Mononuclear cell (primary cell): ENCODE data around the gene MTCL1. TPM values are rescaled to one million over a fixed set of nuclear protein-coding genes. Genes with fewer than 3 reads are reported as not detected.

Experiments
- H3K27me3 ChIP-seq: 2 replicates; pipeline ENCODE4 v1.6.0; 2011; ENCODE audit warnings: low read length, control low read depth; ENCODE audit not compliant: insufficient read depth
- H3K4me1 ChIP-seq: 2 replicates; pipeline ENCODE4 v1.5.1; 2011; ENCODE audit warnings: mild to moderate bottlenecking, low read length, control low read depth; ENCODE audit not compliant: insufficient read depth
- H3K4me3 ChIP-seq: 2 replicates; pipeline ENCODE4 v1.5.1; 2011; ENCODE audit warnings: mild to moderate bottlenecking, low read length, moderate library complexity
- H3K9me3 ChIP-seq: 2 replicates; pipeline ENCODE4 v1.5.1; 2011; ENCODE audit warnings: low read depth, mild to moderate bottlenecking, control low read depth, low read length
- total RNA-seq: library from RNA; depleted of rRNA; stranded (reverse); fragments of >200 nt; gene quantifications from one replicate; pipeline ENCODE4 v1.2.3, GENCODE V29; 2012

MTCL1 gene
- total RNA-seq, 1 donor, result 0.63 TPM

DNA sequence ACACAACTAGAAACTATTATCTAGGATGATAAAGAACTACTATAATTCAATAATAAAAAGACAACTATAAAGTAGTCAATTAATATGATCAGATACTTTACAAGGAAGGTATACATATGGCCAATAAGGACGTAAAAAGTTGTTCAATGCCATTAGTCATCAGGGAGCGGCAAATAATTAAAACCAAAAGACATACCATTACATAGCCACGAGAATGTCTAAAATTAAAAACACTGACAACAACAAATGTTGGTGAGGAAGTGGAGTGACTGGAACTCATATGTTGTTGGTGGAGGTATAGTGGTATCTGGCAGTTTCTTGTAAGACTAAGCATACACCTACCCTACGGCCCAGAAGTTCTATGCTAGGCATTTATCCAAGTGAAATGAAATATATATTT is 152.4 kb downstream of the MTCL1 start:
- Histone ChIP-seq H3K27me3 (no peaks in the 10 kb centered on the region), H3K4me1 (no peaks in the 10 kb centered on the region), H3K9me3 (no peaks in the 10 kb centered on the region), H3K4me3 (no peak overlapping the region)

DNA sequence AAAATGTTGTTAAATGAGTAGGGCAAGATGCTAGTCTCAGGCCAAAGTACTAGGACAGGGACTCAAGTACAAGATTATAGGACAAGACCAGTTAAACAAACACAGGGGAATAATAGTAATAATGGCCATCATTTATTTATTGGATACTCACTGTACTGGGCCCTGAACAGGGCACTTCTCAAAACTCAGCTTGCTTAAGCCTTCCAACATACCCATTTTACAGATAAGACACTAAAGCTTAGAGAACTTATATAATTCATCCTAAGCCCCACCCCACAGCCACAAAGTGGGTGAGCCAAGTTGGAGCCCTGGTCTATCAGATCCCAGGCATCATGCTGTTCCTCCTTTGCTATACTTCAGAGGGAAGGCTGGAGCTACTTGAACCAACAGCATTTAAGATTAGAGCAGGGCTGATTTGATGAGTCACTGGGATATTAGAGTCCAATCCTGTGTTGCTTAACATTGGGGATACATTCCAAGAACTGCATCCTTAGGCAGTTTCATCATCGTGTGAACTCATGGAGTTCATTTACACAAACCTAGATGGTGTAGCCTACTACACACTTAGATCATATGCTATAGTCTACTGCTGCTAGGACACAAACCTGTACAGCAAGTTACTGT is 153.6 kb downstream of the MTCL1 start:
- Histone ChIP-seq H3K27me3 (no peaks in the 10 kb centered on the region), H3K4me3 (no peak overlapping the region), H3K9me3 (no peaks in the 10 kb centered on the region), H3K4me1 (no peaks in the 10 kb centered on the region)

DNA sequence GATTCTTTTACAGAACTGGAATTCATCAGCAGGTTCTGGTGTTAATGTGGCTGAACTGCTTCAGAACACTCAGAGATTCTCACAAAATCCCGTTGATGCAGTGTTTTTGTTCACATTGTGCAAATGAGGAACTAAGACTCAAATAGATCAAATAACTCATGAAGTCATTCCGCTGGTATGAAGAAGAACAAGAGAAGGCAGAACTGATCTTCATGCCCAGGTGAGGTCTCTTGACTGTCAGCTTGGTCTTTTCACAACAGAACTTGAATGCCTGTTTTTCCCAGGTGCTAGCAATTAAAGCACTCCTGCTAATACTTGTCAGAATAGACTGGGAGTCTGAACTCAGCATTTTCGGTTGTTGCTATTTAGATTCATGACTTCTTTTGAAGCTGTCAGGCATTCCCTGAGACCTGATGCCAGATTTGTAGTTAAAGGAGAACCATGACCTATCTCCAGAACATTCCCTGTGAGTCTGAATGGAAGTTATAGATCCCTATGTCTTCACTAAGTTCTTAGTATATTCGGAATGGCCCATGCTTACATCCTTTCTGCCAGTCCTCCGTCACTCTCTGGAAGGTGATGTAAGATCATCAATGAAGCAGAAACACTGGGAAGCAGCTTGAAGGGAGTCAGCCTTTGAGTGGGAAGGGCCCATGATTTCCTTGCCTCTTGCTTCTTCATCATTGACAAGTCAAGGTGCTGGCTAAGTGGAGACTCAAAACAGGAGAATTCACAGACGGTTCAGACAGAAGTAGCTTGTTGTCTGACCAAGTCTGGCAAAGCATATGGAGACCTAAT is 155.7 kb downstream of the MTCL1 start:
- Histone ChIP-seq H3K9me3 (no peaks in the 10 kb centered on the region), H3K27me3 (no peaks in the 10 kb centered on the region), H3K4me3 (no peak overlapping the region), H3K4me1 (no peaks in the 10 kb centered on the region)

DNA sequence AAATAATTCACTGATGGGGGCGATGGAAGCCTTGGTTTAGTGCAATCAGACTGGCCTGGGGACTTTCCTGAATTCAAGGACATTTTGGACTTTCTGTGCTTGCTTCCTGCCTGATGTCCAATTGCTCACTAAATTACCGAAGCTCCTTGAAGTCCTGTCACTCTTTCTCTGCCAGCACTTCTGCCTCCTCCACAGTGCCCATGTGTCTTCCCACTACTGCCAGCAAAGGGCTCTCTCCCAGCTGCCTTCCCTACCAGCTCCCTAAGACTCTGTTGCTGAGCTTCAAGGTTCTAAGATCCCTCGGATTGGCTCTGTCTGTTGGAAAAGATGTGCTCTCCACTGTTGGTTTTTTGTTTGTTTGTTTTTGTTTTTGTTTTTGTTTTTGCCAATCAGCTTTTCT is 158.1 kb downstream of the MTCL1 start:
- Histone ChIP-seq H3K27me3 (no peaks in the 10 kb centered on the region), H3K4me1 (no peaks in the 10 kb centered on the region), H3K9me3 (no peaks in the 10 kb centered on the region), H3K4me3 (no peak overlapping the region)

DNA sequence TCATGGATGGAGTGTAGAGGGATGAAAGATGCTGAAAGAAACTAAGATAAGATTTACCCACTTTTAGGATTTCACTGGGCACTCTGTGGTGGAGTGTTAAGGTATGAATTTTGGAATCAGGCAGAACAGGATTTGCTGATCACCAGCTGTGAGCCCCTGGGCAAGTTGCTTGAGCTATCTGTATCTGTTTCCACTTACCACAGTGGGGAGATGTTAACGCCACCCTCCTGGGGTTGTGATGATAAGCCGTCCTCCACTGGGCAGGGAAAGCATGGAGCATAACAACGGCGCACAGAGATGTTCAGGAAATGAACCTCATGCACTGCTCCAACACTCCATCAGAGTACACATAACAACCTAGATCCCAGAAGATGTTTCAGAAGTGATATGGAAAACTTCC is 160.6 kb downstream of the MTCL1 start:
- Histone ChIP-seq H3K27me3 (no peaks in the 10 kb centered on the region), H3K4me1 (no peaks in the 10 kb centered on the region), H3K4me3 (no peak overlapping the region)

DNA sequence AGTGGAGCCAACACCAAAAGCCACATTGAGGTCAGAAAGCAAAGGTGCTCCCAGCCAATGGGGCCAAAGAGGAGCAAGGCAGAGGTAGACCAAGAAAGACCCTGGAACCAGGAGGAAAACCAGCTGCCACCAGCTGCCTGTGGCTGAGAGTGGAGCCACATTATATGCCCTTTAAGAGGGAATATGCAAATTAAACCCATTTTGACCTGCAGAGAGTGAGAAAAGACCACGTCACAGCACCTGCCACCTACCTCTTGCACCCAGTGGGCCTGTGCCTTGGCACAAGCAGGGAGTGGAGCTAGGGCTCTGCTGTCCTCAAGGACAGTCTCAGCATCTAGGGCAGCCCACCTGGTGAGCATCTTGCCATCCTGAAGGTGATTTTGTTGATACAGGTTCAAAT is 161.3 kb downstream of the MTCL1 start:
- H3K27me3 ChIP-seq, result no peaks in the 10 kb centered on the region
- no peak overlapping the region for H3K4me3 ChIP-seq
- no peaks in the 10 kb centered on the region for H3K9me3 ChIP-seq
- H3K4me1 ChIP-seq, result no peaks in the 10 kb centered on the region

More for the DNA sequence above, 160.6 kb downstream of the MTCL1 start:
- no peaks in the 10 kb centered on the region for H3K9me3 ChIP-seq

DNA sequence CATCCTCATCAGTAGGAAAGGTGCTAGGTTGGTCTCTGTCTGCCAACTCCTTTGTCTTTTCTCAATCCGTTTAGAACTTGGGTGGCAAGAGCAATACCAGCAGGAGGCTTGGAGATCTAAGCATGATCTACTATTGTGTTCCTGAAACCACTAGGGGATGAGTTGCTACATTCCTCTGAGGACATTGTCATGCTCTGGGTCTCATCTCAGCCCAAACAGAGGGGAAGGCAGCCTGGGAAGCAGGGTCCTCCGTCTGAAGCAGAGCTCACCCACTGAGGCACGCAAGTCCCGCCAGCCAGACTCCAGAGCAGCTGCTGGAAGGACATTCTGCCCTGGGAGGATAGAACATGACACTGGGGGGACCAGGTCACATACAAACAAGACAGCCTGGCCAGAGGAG is 162.9 kb downstream of the MTCL1 start:
- H3K9me3 ChIP-seq, result no peaks in the 10 kb centered on the region

DNA sequence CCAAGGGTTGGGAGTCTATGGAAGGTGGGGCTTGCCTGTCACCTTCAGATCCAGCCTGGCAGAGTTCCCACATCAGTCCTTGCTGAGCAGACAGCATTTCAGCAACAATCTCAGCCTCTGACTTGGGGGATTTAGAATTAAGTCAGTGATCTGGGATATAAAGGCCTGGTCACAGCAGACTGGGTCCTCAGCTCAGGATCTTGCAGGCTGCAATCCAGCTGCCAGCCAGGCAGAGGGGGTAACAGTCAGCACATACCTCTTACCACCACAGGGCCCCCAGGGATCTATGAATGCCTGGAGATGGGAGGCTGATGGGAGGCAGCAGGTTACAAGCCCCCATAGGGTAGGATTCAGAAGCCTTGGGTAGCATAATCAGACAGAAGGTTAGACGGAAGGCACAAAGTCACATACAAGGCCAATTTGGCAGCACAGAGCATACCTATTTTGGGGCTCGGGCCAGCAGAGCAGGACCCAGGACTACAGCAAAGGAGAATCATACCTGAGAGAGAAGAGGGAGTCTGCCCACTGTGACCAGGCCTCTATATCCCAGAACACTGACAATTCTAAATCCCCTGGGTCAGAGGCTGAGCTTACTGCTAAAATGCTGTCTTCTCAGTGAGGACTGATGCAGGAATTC is 163.5 kb downstream of the MTCL1 start:
- Histone ChIP-seq H3K9me3 (no peaks in the 10 kb centered on the region), H3K4me1 (no peaks in the 10 kb centered on the region), H3K27me3 (no peaks in the 10 kb centered on the region), H3K4me3 (no peak overlapping the region)

More for the DNA sequence above, 162.9 kb downstream of the MTCL1 start:
- H3K4me1 ChIP-seq, result no peaks in the 10 kb centered on the region
- H3K27me3 ChIP-seq, result no peaks in the 10 kb centered on the region
- H3K4me3 ChIP-seq, result no peak overlapping the region

DNA sequence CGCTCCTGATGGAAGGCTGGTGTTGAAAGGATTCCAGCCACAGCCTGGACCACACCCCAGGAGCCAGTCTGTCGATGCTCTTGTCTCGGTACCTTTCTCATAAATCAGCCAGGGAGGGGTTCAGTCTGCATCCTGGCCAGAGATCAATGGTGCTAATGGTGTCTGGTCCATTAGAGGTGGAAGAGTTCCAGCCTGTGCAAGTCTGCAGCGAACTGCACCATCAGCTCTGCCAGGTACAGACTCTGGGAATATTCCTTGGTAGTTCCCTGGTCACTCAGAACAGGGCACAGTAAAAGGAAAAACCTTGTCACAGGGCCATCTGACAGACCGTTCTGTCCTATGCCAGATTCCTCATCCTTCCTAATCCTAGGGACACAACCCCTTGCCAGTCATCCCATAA is 164.3 kb downstream of the MTCL1 start:
- H3K27me3 ChIP-seq, result no peaks in the 10 kb centered on the region
- H3K9me3 ChIP-seq, result no peaks in the 10 kb centered on the region
- H3K4me1 ChIP-seq, result no peaks in the 10 kb centered on the region
- H3K4me3 ChIP-seq, result no peak overlapping the region

DNA sequence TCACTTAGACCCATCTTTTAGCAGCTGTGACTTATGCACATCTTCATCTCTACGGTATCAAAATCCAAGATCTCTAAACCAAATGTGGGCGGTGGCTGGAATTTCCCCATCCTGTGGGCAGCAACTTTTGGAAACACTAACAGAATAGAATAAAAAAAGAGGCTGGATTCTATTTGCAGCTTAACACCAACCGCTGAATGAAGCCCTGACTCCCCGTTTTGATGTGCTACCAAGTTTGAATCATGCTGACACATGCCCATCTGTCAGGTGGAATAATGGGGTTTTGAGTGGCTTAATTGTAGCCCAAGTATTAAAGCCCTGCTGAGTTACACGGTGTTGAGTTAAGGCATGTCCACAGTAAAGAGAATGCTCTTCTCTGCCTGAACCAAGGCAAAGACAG is 165.2 kb downstream of the MTCL1 start:
- Histone ChIP-seq H3K4me3 (no peak overlapping the region), H3K4me1 (no peaks in the 10 kb centered on the region), H3K27me3 (no peaks in the 10 kb centered on the region), H3K9me3 (no peaks in the 10 kb centered on the region)

DNA sequence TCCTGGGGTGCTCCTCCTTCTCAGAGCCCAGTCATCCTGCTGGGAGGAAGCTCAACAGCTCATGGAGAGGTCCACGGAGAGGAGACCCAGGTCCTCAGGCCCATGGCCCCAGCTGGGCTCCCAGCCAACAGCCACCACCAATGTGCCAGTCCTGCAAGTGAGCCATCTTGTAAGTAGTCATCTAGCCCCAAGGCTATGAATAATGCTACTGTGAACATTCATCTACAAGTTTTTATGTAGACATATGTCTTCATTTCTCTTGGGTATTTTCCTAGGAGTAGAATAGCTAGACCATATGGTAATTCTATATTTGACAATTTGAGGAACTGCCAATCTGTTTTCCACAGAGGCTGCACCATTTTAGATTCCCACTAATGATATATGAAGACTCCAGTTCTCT is 166.1 kb downstream of the MTCL1 start:
- Histone ChIP-seq H3K4me1 (no peaks in the 10 kb centered on the region), H3K27me3 (no peaks in the 10 kb centered on the region), H3K4me3 (no peak overlapping the region), H3K9me3 (no peaks in the 10 kb centered on the region)

DNA sequence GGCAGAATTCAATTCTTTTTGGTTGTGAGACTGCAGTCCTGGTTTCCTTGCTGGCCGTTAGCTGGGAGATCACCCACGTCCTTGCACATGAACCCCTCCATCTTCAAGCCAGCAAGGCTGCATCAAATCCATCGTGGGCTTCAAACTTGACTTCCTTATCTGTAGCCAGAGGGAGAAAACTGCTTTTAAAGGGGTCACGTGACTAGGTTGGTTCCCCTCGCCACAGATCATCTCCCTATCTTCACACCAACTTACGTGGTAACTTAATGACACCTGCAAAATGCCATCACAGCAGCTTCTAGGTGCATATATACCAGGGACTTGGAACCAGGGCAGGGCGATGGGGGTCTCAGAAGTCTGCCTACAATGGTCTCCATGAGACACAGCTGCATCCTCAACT is 169.5 kb downstream of the MTCL1 start:
- no peaks in the 10 kb centered on the region for H3K27me3 ChIP-seq
- H3K4me1 ChIP-seq, result no peaks in the 10 kb centered on the region
- H3K4me3 ChIP-seq, result no peak overlapping the region
- H3K9me3 ChIP-seq, result no peaks in the 10 kb centered on the region

DNA sequence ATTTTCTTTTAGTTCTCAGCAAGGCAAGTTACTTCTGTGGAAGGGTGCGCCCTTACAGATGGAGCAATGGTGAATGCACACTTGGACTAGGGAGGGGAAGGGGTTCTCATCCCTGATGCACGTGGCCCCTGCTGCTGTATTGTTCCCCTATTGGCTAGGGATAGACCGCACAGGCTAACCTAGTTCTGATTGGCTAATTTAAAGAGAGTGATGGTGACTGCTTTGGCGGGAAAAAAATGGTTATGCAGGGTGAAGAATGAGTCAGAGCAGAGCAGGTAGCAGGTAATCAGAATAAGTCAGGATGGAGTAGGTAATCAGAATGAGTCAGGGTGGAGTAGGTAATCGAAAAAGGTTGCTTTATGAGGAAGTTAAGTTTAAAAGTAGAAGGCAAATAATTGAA is 171.5 kb downstream of the MTCL1 start:
- no peaks in the 10 kb centered on the region for H3K4me1 ChIP-seq
- no peak overlapping the region for H3K4me3 ChIP-seq
- no peaks in the 10 kb centered on the region for H3K9me3 ChIP-seq
- H3K27me3 ChIP-seq, result no peaks in the 10 kb centered on the region

DNA sequence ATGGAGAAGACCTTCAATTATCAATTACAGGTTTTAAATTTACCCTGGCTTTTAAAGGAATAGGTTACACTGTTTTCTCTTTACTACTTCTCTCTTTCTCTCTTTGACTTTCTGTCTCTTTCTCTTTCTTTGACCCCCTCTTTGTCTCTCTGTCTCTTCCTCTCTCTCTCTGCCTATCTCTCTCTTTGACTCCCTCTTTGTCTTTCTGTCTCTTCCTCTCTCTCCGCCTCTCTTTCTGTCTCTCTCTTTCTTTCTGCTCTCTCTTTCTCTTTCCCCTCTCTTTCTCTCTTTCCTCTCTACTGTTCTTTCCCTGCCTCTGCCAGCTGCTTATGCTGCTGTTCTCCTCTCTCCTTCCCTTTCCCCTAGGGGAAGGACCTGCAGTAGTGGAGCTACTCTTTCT is 175.7 kb downstream of the MTCL1 start:
- Histone ChIP-seq H3K27me3 (no peaks in the 10 kb centered on the region), H3K4me3 (no peak overlapping the region), H3K4me1 (no peaks in the 10 kb centered on the region), H3K9me3 (no peaks in the 10 kb centered on the region)
